Gastroesophageal sphincter (tissue), 4 donors: Measurements from ENCODE around the gene ADAMTS1. TPM values are rescaled to one million over a fixed set of nuclear protein-coding genes. Genes with fewer than 3 reads are reported as not detected.

Experiments
- ATAC-seq: fragments of 150-250 bp; one replicate; pipeline ENCODE4 v1.9.1; 2016; ENCODE audit warnings: mild to moderate bottlenecking, moderate library complexity
- H3K27ac ChIP-seq, 4 donors: fragments of 200-600 bp; sonication (generic) in 3 of 4; 1 replicate in 3 of 4; 2 replicates in 1 of 4; pipeline ENCODE4 v1.5.1; 2016 to 2019
- H3K27me3 ChIP-seq: fragments of 200-600 bp; sonication (generic); one replicate; pipeline ENCODE4 v1.5.1; 2019
- H3K36me3 ChIP-seq, 2 donors: fragments of 200-600 bp; sonication (generic); one replicate each; pipeline ENCODE4 v1.5.1; 2019; ENCODE audit warnings: control low read depth in 1 of 2
- H3K4me1 ChIP-seq, 3 donors: fragments of 200-600 bp; sonication (generic); 1 replicate in 2 of 3; 2 replicates in 1 of 3; pipeline ENCODE4 v1.5.1; 2016 to 2019; ENCODE audit warnings: control low read depth in 2 of 3
- H3K4me3 ChIP-seq, 2 donors: fragments of 200-600 bp; sonication (generic); one replicate each; pipeline ENCODE4 v1.5.1; 2019; ENCODE audit warnings: mild to moderate bottlenecking in 1 of 2, moderate library complexity in 1 of 2
- H3K9me3 ChIP-seq, 3 donors: fragments of 200-600 bp; sonication (generic); one replicate each; pipeline ENCODE4 v1.5.1; 2017 to 2019; ENCODE audit warnings: control low read depth in 2 of 3
- CTCF ChIP-seq, 4 experiments: fragments of 200-600 bp in 2 of 4; fragments of 450-650 bp in 2 of 4; sonication (generic) in 1 of 4; IDR thresholded peaks; one replicate each; pipeline ENCODE4 v1.5.1; 2017 to 2019; ENCODE audit warnings: antibody characterized with exemption in 4 of 4, mild to moderate bottlenecking in 2 of 4, moderate library complexity in 2 of 4
- EP300 ChIP-seq: sonication (generic); formaldehyde crosslinking; IDR thresholded peaks from one replicate; pipeline ENCODE4 v1.6.1; 2017; ENCODE audit warnings: antibody characterized with exemption, mild to moderate bottlenecking
- POLR2A ChIP-seq, 2 donors: fragments of 450-650 bp; IDR thresholded peaks; one replicate each; pipeline ENCODE4 v1.6.1; 2017; ENCODE audit warnings: antibody characterized with exemption in 2 of 2, mild to moderate bottlenecking in 2 of 2, moderate library complexity in 1 of 2
- POLR2AphosphoS5 ChIP-seq: sonication (generic); formaldehyde crosslinking; IDR thresholded peaks from one replicate; pipeline ENCODE4 v1.6.1; 2017; ENCODE audit warnings: antibody characterized with exemption
- WGBS, 2 donors: methylation state at CpG; one replicate each; pipeline ENCODE4 v1.1.5; 2018; ENCODE audit warnings: low coverage in 1 of 2; 5-methylcytosine and 5-hydroxymethylcytosine counted together
- total RNA-seq, 4 donors: library from RNA; depleted of rRNA; stranded (reverse); fragments of >200 nt; gene quantifications; one replicate each; pipeline ENCODE4 v1.1.0, GENCODE V29; 2016

ADAMTS1 gene
- total RNA-seq, 4 donors from 2014 or later = 68.5 to 144 (median 103) TPM

- Histone ChIP-seq H3K9me3 (no peaks in the 10 kb centered on the region), H3K27ac (no peak overlapping the region), H3K27me3 (no peaks in the 10 kb centered on the region), H3K36me3 (no peaks in the 10 kb centered on the region), H3K4me1 (peaks cover 0 to 8% (median 0%) of the 10 kb centered on the region in 3 donors), H3K4me3 (no peak overlapping the region)
- ATAC-seq = no peak
- no peak for TF ChIP-seq POLR2A (IDR thresholded peaks at IDR 0.05)
- no peak for TF ChIP-seq POLR2AphosphoS5
- TF ChIP-seq EP300 = no peak
- TF ChIP-seq CTCF (IDR thresholded peaks at IDR 0.05) = no peak
- 81 to 96% methylated on average over 2 of the region's 2 CpGs for WGBS, 2 donors
Measured at GRCh38 chr21:26884436-26884835, 39.2 kb upstream of the ADAMTS1 start.

GRCh38 chr21:26883768-26884167, 38.6 kb upstream of the ADAMTS1 start:
- Histone ChIP-seq H3K36me3 (no peaks in the 10 kb centered on the region), H3K4me3 (no peak overlapping the region), H3K27me3 (no peaks in the 10 kb centered on the region), H3K4me1 (peaks cover 0 to 8% (median 0%) of the 10 kb centered on the region in 3 donors), H3K27ac (no peak overlapping the region), H3K9me3 (no peaks in the 10 kb centered on the region)
- 55 to 69% methylated on average over 2 of the region's 2 CpGs for WGBS, 2 donors
- ATAC-seq = peak; percentile 57
- no peak for TF ChIP-seq CTCF (IDR thresholded peaks at IDR 0.05)
- no peak for TF ChIP-seq POLR2A (IDR thresholded peaks at IDR 0.05)

GRCh38 chr21:26881504-26882228, 36.5 kb upstream of the ADAMTS1 start:
- H3K27ac ChIP-seq = no peak overlapping the region
- WGBS, 2 donors = 52 to 56% methylated on average over 4 of the region's 4 CpGs
- H3K27me3 ChIP-seq = no peaks in the 10 kb centered on the region
- H3K36me3 ChIP-seq = no peaks in the 10 kb centered on the region
- no peak overlapping the region for H3K4me3 ChIP-seq
- H3K9me3 ChIP-seq = no peaks in the 10 kb centered on the region
- TF ChIP-seq POLR2A (IDR thresholded peaks at IDR 0.05) (no peak), CTCF (IDR thresholded peaks at IDR 0.05) (peak; percentile 8 to 50 (median 42))
- ATAC-seq = no peak
- no peaks in the 10 kb centered on the region for H3K4me1 ChIP-seq

GRCh38 chr21:26877018-26877417, 31.8 kb upstream of the ADAMTS1 start:
- WGBS, 2 donors = 54 to 72% methylated on average over 6 of the region's 6 CpGs
- H3K4me3 ChIP-seq = no peak overlapping the region
- H3K27ac ChIP-seq = no peak overlapping the region
- peaks cover 0 to 18% (median 0%) of the 10 kb centered on the region in 3 donors for H3K9me3 ChIP-seq
- no peaks in the 10 kb centered on the region for H3K36me3 ChIP-seq
- H3K4me1 ChIP-seq = no peaks in the 10 kb centered on the region
- no peaks in the 10 kb centered on the region for H3K27me3 ChIP-seq
- no peak for ATAC-seq
- no peak for TF ChIP-seq EP300
- no peak for TF ChIP-seq POLR2AphosphoS5
- no peak for TF ChIP-seq POLR2A (IDR thresholded peaks at IDR 0.05)
- no peak for TF ChIP-seq CTCF (IDR thresholded peaks at IDR 0.05)

- Histone ChIP-seq H3K4me1 (no peaks in the 10 kb centered on the region), H3K27me3 (no peaks in the 10 kb centered on the region), H3K36me3 (no peaks in the 10 kb centered on the region), H3K27ac (no peak overlapping the region), H3K9me3 (peaks cover 0 to 18% (median 0%) of the 10 kb centered on the region in 3 donors), H3K4me3 (no peak overlapping the region)
- ATAC-seq = no peak
- 86% methylated on average over 1 of the region's 1 CpG; no CpG with 5 or more reads in 1 of the 2 donors for WGBS, 2 donors
- TF ChIP-seq EP300 = no peak
- no peak for TF ChIP-seq POLR2AphosphoS5
- no peak for TF ChIP-seq CTCF (IDR thresholded peaks at IDR 0.05)
- TF ChIP-seq POLR2A (IDR thresholded peaks at IDR 0.05) = no peak
Measured at GRCh38 chr21:26874347-26874746, 29.1 kb upstream of the ADAMTS1 start.
